GM18526 (cell line): ENCODE measurements around the gene MTA2.

Source experiments
- POLR2A ChIP-seq: IDR thresholded peaks from 3 replicates; pipeline ENCODE4 v1.6.1; 2011; ENCODE audit not compliant: insufficient read length; ENCODE audit errors: extremely low read depth

The MTA2 gene

GRCh38 chr11:62559204-62559603, 42.5 kb downstream of the MTA2 start:
- no peak for TF ChIP-seq POLR2A

GRCh38 chr11:62558669-62559068, 43.0 kb downstream of the MTA2 start:
- no peak for TF ChIP-seq POLR2A

GRCh38 chr11:62556875-62557631, 44.6 kb downstream of the MTA2 start:
- no peak for TF ChIP-seq POLR2A

DNA sequence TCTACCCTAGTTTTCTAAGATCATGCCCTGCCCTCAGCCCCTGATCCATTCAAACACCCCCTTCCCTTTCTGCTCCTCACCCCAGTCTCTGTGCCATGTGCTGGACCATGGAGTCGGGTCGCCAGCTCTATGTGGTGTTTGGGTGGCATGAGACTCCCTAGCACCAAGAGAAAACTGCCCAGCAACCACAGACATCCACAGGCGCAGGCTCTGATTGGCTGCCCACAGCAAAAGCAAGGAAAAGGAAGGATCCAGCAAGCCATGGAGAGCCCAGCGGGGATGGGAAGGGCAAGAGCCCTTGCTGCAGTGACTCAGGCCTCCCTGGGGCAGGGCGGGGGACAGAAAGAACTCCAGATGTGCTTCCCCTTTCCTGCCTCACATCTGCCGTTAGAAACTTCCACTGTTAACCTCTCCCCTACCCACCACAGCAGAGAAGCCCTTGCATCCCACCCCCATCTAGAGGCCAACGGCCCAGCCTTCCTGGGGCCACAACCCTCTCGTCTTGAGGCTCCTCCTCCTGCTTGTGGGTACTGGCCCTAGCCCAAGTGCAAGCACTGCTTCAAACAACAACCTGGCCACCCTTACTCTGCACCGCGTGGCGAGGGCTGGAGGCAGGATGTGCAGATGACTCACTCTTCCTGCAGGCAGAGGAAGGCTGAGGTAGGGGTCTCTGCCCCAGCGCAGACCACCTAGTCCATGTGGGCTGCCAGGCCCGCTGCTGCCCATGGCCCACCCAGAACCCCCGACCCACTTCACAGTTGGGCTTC, 45.4 kb downstream of the MTA2 start:
- peak; percentile 49 for TF ChIP-seq POLR2A

GRCh38 chr11:62555464-62556107, 46.1 kb downstream of the MTA2 start:
- TF ChIP-seq POLR2A = peak; percentile 29

GRCh38 chr11:62554387-62555167, 47.1 kb downstream of the MTA2 start:
- no peak for TF ChIP-seq POLR2A

DNA sequence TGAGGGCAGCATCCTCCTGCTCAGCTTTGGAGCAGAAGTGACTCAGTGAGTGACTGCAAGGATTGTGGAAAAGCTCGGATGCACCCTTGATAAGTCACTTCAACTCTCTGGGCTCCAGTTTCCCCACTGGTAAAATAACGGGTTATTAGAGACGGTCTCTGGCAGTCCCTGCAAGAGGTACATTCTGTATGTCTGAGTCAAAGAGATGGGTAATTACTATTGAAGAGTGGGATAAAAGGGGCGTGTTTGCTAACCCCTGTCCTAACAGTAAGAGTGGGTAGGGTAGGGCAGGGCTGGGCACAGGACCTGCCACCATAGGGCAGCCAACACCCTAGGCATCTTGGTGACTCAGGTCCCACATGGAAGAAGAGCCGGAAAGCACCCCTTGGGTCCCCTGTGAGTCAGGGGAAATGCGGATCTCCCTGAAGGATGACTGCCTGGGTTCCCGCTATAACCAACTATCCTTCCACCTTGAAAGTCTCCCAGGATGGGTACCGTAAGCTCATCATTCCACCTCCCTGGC, 47.8 kb downstream of the MTA2 start:
- no peak for TF ChIP-seq POLR2A

- TF ChIP-seq POLR2A = no peak
Measured at GRCh38 chr11:62553080-62553838, 48.4 kb downstream of the MTA2 start.

- no peak for TF ChIP-seq POLR2A
Measured at GRCh38 chr11:62552485-62553079, 49.1 kb downstream of the MTA2 start.

DNA sequence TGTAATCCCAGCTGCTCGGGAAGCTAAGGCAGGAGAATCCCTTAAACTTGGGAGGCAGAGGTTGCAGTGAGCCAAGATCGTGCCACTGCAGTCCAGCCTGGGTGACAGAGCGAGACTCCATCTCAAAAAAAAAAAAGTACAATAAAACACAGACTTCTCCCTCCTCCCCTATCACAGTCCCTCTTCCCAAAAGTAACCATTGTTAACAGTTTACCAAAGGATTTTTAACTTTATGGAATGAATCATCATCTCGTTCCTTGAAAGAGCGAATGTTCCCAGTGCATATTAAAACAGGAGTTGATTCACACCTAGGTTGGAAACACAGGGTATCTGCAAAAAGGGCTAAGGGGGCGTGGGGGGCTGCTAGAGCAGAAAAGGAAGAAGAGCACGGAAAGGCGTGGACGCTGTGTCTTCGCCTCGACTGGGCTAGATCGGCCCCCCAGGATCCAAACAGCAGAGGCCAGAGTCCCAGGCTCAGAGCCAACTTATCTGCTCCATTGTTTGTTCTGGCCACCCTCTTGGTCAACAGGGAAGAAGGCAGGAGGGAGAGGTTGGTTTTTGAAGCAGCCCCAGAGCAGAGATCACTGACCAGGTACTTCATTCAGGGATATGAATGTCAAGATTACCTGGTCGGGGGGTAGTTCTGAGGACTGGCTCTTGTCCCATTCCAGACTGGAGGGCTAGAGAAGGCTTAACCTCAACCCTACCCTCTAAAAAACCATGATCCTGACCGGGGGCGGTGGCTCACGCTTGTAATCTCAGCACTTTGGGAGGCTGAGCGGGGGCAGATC, 52.9 kb downstream of the MTA2 start:
- no peak for TF ChIP-seq POLR2A

GRCh38 chr11:62547691-62548281, 53.9 kb downstream of the MTA2 start:
- no peak for TF ChIP-seq POLR2A

GRCh38 chr11:62546929-62547625, 54.6 kb downstream of the MTA2 start:
- TF ChIP-seq POLR2A = no peak
